SK-N-SH (cell line): ENCODE results near the gene FAM43A.

Experiments used
- CHD2 ChIP-seq: fragments of 150-350 bp; IDR thresholded peaks from 2 replicates; pipeline ENCODE4 v1.6.1; 2018; ENCODE audit warnings: low read length; ENCODE audit not compliant: partially characterized antibody
- CTCF ChIP-seq: fragments of 200-600 bp; sonication (generic); IDR thresholded peaks from 2 replicates; pipeline ENCODE4 v1.6.1; 2017; ENCODE audit warnings: antibody characterized with exemption, mild to moderate bottlenecking, moderate library complexity
- EP300 ChIP-seq, 2 experiments: IDR thresholded peaks; 2 replicates each; pipeline versions ENCODE4 v1.4.0 to v1.6.1; 2012; ENCODE audit warnings: borderline replicate concordance in 1 of 2, low read depth in 1 of 2, low read length in 1 of 2
- EZH2phosphoT487 ChIP-seq: fragments of 200-600 bp; sonication (generic); IDR thresholded peaks from 2 replicates; pipeline ENCODE4 v1.6.1; 2017; ENCODE audit warnings: low read depth, mixed run types, mild to moderate bottlenecking, antibody characterized with exemption, moderate library complexity, borderline replicate concordance
- FOXJ3 ChIP-seq: sonication (generic); formaldehyde crosslinking; IDR thresholded peaks from 2 replicates; pipeline ENCODE4 v1.5.1; 2020; ENCODE audit warnings: mild to moderate bottlenecking, missing genetic modification reagents
- GABPA ChIP-seq: IDR thresholded peaks from 2 replicates; pipeline ENCODE4 v1.4.0; 2012; ENCODE audit warnings: low read depth, mild to moderate bottlenecking
- JUND ChIP-seq: IDR thresholded peaks from 2 replicates; pipeline ENCODE4 v1.4.0; 2012
- NRF1 ChIP-seq: IDR thresholded peaks from 2 replicates; pipeline ENCODE4 v1.6.1; 2012; ENCODE audit warnings: low read depth, mild to moderate bottlenecking, low read length
- POLR2AphosphoS5 ChIP-seq: IDR thresholded peaks from 2 replicates; pipeline ENCODE4 v1.6.1; 2012; ENCODE audit warnings: low read depth, low read length
- TAF1 ChIP-seq: IDR thresholded peaks from 2 replicates; pipeline ENCODE4 v1.6.1; 2012; ENCODE audit warnings: low read depth, mild to moderate bottlenecking, low read length, moderate library complexity, borderline replicate concordance
- USF2 ChIP-seq: fragments of 150-350 bp; IDR thresholded peaks from 2 replicates; pipeline ENCODE4 v1.6.1; 2017; ENCODE audit warnings: antibody characterized with exemption, low read length, low read depth, borderline replicate concordance
- TF ChIP-seq, protein P1 (sequence below): IDR thresholded peaks from 2 replicates; pipeline ENCODE4 v1.4.0; 2012; ENCODE audit warnings: low read depth
- TF ChIP-seq, protein P2 (sequence below): IDR thresholded peaks from 2 replicates; pipeline ENCODE4; 2012

DNA sequence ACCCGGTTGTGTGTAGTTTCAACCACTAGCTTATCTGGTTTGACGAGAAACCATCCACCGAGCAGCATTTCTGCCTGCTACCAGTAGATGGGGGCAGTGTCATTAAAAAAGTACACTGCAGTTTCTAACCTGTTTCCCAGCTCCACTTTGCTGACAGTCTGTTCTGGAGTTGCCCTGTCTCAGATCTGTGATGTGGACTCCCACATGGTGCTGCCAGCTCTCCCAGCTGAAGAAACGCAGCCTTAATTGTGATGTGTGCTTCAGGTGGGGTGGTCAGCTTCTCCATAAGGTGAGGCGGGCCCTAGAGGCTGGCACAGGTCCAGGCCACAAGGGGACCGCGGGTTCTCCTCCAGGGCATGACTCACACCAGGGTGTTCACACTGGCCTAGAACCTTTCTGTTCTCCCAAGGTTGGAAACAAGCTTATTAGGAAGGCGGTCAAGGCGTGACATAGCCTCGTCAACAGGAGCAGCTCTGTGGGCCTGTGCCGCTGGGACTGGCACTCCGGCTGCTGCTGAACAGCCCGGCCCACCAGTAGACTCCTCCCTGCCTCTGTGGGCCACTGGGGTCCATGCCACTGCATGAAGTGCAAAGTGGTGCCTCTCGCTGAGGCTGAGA lies 2.9 kb upstream of the FAM43A start:
- TF ChIP-seq NRF1 (no peak; the same call in 1 of the 2 replicates), POLR2AphosphoS5 (no peak), CTCF (peak; percentile 93), EZH2phosphoT487 (no peak), CHD2 (peak; percentile 49), GABPA (no peak), TAF1 (no peak), USF2 (no peak), FOXJ3 (CRISPR knock-in tag) (no peak), JUND (no peak), EP300 (IDR thresholded peaks at IDR 0.05; ENCODE audit: borderline replicate concordance in 1 of 2, low read depth in 1 of 2, low read length in 1 of 2) (no peak)
- TF ChIP-seq, protein P1, sequence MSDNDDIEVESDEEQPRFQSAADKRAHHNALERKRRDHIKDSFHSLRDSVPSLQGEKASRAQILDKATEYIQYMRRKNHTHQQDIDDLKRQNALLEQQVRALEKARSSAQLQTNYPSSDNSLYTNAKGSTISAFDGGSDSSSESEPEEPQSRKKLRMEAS = no peak
- TF ChIP-seq, protein P2, sequence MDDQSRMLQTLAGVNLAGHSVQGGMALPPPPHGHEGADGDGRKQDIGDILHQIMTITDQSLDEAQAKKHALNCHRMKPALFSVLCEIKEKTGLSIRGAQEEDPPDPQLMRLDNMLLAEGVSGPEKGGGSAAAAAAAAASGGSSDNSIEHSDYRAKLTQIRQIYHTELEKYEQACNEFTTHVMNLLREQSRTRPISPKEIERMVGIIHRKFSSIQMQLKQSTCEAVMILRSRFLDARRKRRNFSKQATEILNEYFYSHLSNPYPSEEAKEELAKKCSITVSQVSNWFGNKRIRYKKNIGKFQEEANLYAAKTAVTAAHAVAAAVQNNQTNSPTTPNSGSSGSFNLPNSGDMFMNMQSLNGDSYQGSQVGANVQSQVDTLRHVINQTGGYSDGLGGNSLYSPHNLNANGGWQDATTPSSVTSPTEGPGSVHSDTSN = no peak
